Endothelial cell (in vitro differentiated cells): ENCODE measurements around the gene VPS37C. TPM values are rescaled to one million over a fixed set of nuclear protein-coding genes. Genes with fewer than 3 reads are reported as not detected.
A peak's percentile ranks its signal among the peaks of the same experiment; 100 is the strongest.

Source experiments
- DNase-seq: peaks from one replicate; pipeline ENCODE4 v3.0.0; 2021; ENCODE audit warnings: low spot score
- H3K27ac Mint-ChIP-seq: one replicate; pipeline ENCODE4 v1.8.0; 2021; ENCODE audit warnings: mixed read lengths, inconsistent platforms; ENCODE audit not compliant: unreplicated experiment
- H3K27me3 Mint-ChIP-seq: one replicate; pipeline ENCODE4 v1.8.0; 2021; ENCODE audit warnings: mild to moderate bottlenecking, moderate library complexity, mixed read lengths, inconsistent platforms; ENCODE audit not compliant: unreplicated experiment
- H3K36me3 Mint-ChIP-seq: one replicate; pipeline ENCODE4 v1.8.0; 2021; ENCODE audit warnings: mild to moderate bottlenecking, low read depth, mixed read lengths, inconsistent platforms; ENCODE audit not compliant: unreplicated experiment
- H3K4me1 Mint-ChIP-seq: one replicate; pipeline ENCODE4 v1.8.0; 2021; ENCODE audit warnings: mild to moderate bottlenecking, mixed read lengths, inconsistent platforms; ENCODE audit not compliant: unreplicated experiment
- H3K4me3 Mint-ChIP-seq: one replicate; pipeline ENCODE4 v1.8.0; 2021; ENCODE audit warnings: mild to moderate bottlenecking, mixed read lengths, inconsistent platforms; ENCODE audit not compliant: unreplicated experiment
- H3K9me3 Mint-ChIP-seq: one replicate; pipeline ENCODE4 v1.8.0; 2021; ENCODE audit warnings: mixed read lengths, inconsistent platforms; ENCODE audit not compliant: unreplicated experiment
- CTCF ChIP-seq: fragments of 200-600 bp; sonication (generic); IDR thresholded peaks from one replicate; pipeline ENCODE4 v1.5.0; 2021; ENCODE audit warnings: antibody characterized with exemption; ENCODE audit not compliant: unreplicated experiment
- total RNA-seq: library from RNA; stranded (reverse); fragmentation: NEBNext Ultra II Directional; extraction: Animal tissue kit (Norgen Biotek cat#: 25700); gene quantifications from one replicate; pipeline ENCODE4 v1.2.1, GENCODE V29; 2021; ENCODE audit not compliant: unreplicated experiment

The VPS37C gene
- total RNA-seq, 1 donor from 2014 or later, result 23.9 TPM

DNA sequence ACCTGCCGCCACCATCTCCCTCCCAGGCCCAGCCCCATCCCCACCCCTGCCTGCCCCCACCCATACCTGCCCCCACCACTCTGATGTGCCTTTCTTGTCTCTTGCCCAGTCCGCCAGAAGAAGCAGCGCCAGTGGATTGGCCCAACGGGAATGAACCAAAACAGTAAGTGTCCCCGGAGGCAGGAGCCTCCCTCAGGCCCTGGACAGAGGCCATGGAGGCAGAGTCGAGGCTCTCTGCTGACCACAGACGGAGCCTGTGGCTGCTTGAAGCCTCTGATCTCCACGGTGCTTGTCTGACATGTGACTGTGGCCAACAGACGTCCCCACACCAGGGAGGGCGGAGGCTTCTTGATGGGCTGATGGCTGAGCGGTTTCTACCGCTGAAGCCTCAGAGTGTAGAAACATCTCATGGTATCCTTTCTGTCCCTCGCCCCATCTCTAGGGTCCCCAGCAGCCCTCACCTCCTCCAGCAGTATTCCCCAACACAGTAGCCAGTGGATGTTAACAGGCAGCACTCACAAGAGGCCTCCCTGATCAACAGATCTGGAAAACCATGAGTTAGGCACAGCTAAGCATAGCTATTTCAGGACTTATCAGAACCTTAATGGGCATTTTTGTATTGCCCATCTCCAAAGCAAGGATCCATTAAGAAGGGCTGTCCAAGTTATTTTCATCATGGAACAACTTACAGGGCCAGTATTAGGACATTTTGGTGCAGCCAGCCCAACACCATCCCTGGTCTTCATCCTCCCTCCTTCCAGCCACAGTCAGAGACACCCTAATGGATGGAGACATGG lies 37.3 kb downstream of the VPS37C start:
- H3K27me3 Mint-ChIP-seq, result peaks cover 12% of the 10 kb centered on the region
- no peak overlapping the region for H3K4me3 Mint-ChIP-seq
- TF ChIP-seq CTCF, result no peak
- peak overlapping the region; percentile 18 for H3K27ac Mint-ChIP-seq
- no peaks in the 10 kb centered on the region for H3K9me3 Mint-ChIP-seq
- DNase-seq, result no peak
- H3K4me1 Mint-ChIP-seq, result peaks cover 4% of the 10 kb centered on the region
- no peaks in the 10 kb centered on the region for H3K36me3 Mint-ChIP-seq

DNA sequence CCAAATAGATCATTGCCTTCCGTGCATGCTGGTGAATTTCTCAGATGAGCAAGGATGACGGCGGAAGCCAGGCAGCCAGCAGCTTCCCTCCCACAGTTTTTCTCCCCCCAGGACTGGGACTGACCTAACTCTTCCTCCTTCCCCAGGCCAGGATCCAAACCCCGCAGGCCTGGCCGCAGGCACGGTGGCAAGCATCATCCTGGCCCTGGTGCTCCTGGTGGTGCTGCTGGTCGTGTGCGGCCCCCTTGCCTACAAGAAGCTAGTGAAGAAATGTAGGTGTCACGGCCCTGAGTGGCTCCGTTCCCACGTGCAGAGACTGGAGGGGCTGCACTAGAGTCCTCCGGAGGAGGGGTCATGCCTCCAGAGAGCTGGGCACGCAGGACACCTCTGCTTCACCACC lies 38.5 kb downstream of the VPS37C start:
- no peak for DNase-seq
- Mint-ChIP-seq H3K27me3 (peaks cover 8% of the 10 kb centered on the region), H3K36me3 (no peaks in the 10 kb centered on the region), H3K4me1 (peaks cover 4% of the 10 kb centered on the region), H3K4me3 (no peak overlapping the region), H3K27ac (no peak overlapping the region), H3K9me3 (no peaks in the 10 kb centered on the region)
- TF ChIP-seq CTCF, result no peak

DNA sequence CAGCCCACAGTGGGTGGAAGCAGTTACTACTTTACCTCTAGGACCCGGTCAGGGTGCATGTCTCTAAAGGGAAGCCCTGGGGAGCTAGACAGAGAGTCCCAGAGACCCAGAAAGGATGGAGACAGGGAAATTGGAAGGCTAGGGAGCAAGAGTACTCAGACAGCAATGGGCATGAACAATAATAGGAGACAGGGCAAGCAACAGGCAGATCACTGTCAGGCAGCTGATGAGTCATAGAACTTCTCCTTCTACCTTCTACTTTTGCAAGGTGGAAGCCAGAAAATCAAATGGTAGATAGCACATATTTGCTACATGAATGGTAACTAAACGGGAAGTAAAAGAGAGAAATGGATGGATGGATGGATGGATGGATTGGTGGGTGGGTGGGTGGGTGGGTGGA lies 39.3 kb downstream of the VPS37C start:
- no peak for DNase-seq
- H3K4me1 Mint-ChIP-seq, result peaks cover 4% of the 10 kb centered on the region
- H3K9me3 Mint-ChIP-seq, result no peaks in the 10 kb centered on the region
- H3K4me3 Mint-ChIP-seq, result no peak overlapping the region
- no peaks in the 10 kb centered on the region for H3K36me3 Mint-ChIP-seq
- H3K27me3 Mint-ChIP-seq, result peaks cover 8% of the 10 kb centered on the region
- no peak for TF ChIP-seq CTCF
- no peak overlapping the region for H3K27ac Mint-ChIP-seq

DNA sequence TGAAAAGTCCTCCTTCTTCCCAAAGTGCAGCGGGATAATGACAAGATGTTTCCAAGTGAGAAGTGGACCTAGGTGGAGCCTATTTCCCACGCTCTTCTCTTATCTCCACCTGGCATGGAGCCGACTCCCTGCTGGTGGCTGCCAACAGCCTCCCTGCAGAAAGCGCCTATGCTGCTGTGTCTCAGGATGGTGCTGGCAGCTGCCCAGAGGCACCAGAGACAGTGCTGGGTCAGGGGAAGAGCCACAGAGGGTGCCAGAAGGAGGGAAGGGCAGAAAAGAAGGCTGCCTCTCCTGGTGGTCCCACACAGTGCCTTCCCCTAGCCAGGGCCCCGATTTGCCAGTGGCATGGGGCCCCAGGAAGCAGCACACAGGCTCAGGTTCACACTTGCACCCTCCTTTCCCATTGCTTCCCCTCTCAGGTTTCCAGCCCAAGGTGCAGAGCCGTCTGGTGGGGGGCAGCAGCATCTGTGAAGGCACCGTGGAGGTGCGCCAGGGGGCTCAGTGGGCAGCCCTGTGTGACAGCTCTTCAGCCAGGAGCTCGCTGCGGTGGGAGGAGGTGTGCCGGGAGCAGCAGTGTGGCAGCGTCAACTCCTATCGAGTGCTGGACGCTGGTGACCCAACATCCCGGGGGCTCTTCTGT lies 39.9 kb downstream of the VPS37C start:
- Mint-ChIP-seq H3K27me3 (peaks cover 8% of the 10 kb centered on the region), H3K4me3 (no peak overlapping the region), H3K36me3 (no peaks in the 10 kb centered on the region), H3K4me1 (peaks cover 4% of the 10 kb centered on the region), H3K9me3 (no peaks in the 10 kb centered on the region), H3K27ac (no peak overlapping the region)
- TF ChIP-seq CTCF, result no peak
- no peak for DNase-seq

GRCh38 chr11:61120706-61121191 lies 40.5 kb downstream of the VPS37C start:
- H3K4me1 Mint-ChIP-seq, result peaks cover 4% of the 10 kb centered on the region
- TF ChIP-seq CTCF, result no peak
- H3K36me3 Mint-ChIP-seq, result no peaks in the 10 kb centered on the region
- H3K9me3 Mint-ChIP-seq, result no peaks in the 10 kb centered on the region
- H3K27me3 Mint-ChIP-seq, result peaks cover 8% of the 10 kb centered on the region
- no peak overlapping the region for H3K4me3 Mint-ChIP-seq
- no peak overlapping the region for H3K27ac Mint-ChIP-seq
- no peak for DNase-seq
